IMR-90 (cell line): ENCODE results near the gene SPTLC3. TPM values are rescaled to one million over a fixed set of nuclear protein-coding genes. Genes with fewer than 3 reads are reported as not detected.

Experiments used
- ATAC-seq: fragments of 200-7000 bp; cut with Tn5 transposase; 2 replicates; pipeline ENCODE4 v1.9.1; 2020; ENCODE audit warnings: low read depth, mild to moderate bottlenecking, moderate library complexity
- BruUV-seq: library from RNA; stranded (reverse); fragments of 400-500 nt; replicated peaks from 2 replicates; lab custom pipeline; 2021; lab: Mats Ljungman, UMichigan
- CTCF ChIA-PET: fragments of 300-600 bp; formaldehyde crosslinking; extraction: SDS; loops from one replicate; lab custom pipeline; 2021; ENCODE audit warnings: antibody characterized with exemption; lab: Yijun Ruan, JAX
- POLR2A ChIA-PET: fragments of 300-600 bp; sonication (Branson Sonifier 250); formaldehyde crosslinking; loops from one replicate; lab custom pipeline; 2022; ENCODE audit warnings: antibody characterized with exemption; ENCODE audit not compliant: unreplicated experiment; lab: Charles Lee
- DNase-seq: peaks from one replicate; pipeline ENCODE4 v3.0.0; 2013
- H2AFZ ChIP-seq: replicated peaks from 2 replicates; pipeline ENCODE3; 2013; ENCODE audit warnings: low read length, mild to moderate bottlenecking; ENCODE audit not compliant: poor library complexity
- H2AK5ac ChIP-seq: 2 replicates; pipeline ENCODE4 v1.6.1; 2013; ENCODE audit warnings: low read depth, low read length, inconsistent platforms
- H2AK9ac ChIP-seq: replicated peaks from 2 replicates; pipeline ENCODE3; 2013; ENCODE audit warnings: mild to moderate bottlenecking, low read depth, low read length, moderate library complexity; ENCODE audit not compliant: poor library complexity
- H2BK120ac ChIP-seq: 2 replicates; pipeline ENCODE4 v1.6.1; 2013; ENCODE audit warnings: low read depth, low read length, inconsistent platforms
- H2BK15ac ChIP-seq: 3 replicates; pipeline ENCODE4 v1.6.1; 2013; ENCODE audit warnings: low read depth, low read length, inconsistent platforms
- H2BK20ac ChIP-seq: 2 replicates; pipeline ENCODE4 v1.6.1; 2013; ENCODE audit warnings: low read depth, mild to moderate bottlenecking, inconsistent platforms, low read length, moderate library complexity
- H2BK5ac ChIP-seq: 2 replicates; pipeline ENCODE4 v1.6.1; 2013; ENCODE audit warnings: mild to moderate bottlenecking, low read depth, low read length, inconsistent platforms; ENCODE audit not compliant: poor library complexity, severe bottlenecking
- H3K14ac ChIP-seq: replicated peaks from 2 replicates; pipeline ENCODE4 v1.6.1; 2013; ENCODE audit warnings: low read depth, low read length, inconsistent platforms
- H3K18ac ChIP-seq: 2 replicates; pipeline ENCODE4 v1.6.1; 2013; ENCODE audit warnings: low read depth, low read length, control low read depth
- H3K23ac ChIP-seq: 2 replicates; pipeline ENCODE4 v1.6.1; 2013; ENCODE audit warnings: low read depth, low read length, inconsistent platforms
- H3K27ac ChIP-seq: 2 replicates; pipeline ENCODE4 v1.5.1; 2013; ENCODE audit warnings: mild to moderate bottlenecking, control low read depth, low read length; ENCODE audit not compliant: insufficient read depth
- H3K27me3 ChIP-seq: 2 replicates; pipeline ENCODE4 v1.6.1; 2013; ENCODE audit warnings: low read length; ENCODE audit not compliant: control insufficient read depth, insufficient read depth
- H3K36me3 ChIP-seq: 2 replicates; pipeline ENCODE4 v1.6.1; 2013; ENCODE audit warnings: low read length, mixed read lengths; ENCODE audit not compliant: control insufficient read depth, insufficient read depth
- H3K4ac ChIP-seq: 2 replicates; pipeline ENCODE4 v1.6.1; 2013; ENCODE audit warnings: low read depth, low read length, inconsistent platforms
- H3K4me1 ChIP-seq: 2 replicates; pipeline ENCODE4 v1.6.1; 2013; ENCODE audit warnings: low read length, mixed read lengths; ENCODE audit not compliant: control insufficient read depth, insufficient read depth
- H3K4me2 ChIP-seq: 2 replicates; pipeline ENCODE4 v1.6.1; 2013; ENCODE audit warnings: low read depth, mild to moderate bottlenecking, control low read depth, low read length, moderate library complexity
- H3K4me3 ChIP-seq: 2 replicates; pipeline ENCODE4 v1.5.1; 2013; ENCODE audit warnings: low read depth, mild to moderate bottlenecking, control low read depth, low read length, moderate library complexity; ENCODE audit not compliant: insufficient read depth
- H3K56ac ChIP-seq: 2 replicates; pipeline ENCODE4 v1.6.1; 2013; ENCODE audit warnings: low read length, inconsistent platforms; ENCODE audit not compliant: insufficient read depth; ENCODE audit errors: extremely low read depth
- H3K79me1 ChIP-seq, 2 experiments: 2 replicates each; pipeline ENCODE4 v1.6.1; 2013; ENCODE audit warnings: low read length in 2 of 2, inconsistent platforms in 1 of 2, low read depth in 1 of 2
- H3K9ac ChIP-seq: 2 replicates; pipeline ENCODE4 v1.6.1; 2013; ENCODE audit warnings: low read depth, low read length, control low read depth
- H3K9me1 ChIP-seq: 2 replicates; pipeline ENCODE4 v1.6.1; 2013; ENCODE audit warnings: low read length, inconsistent platforms; ENCODE audit not compliant: insufficient read depth
- H3K9me3 ChIP-seq: 2 replicates; pipeline ENCODE4 v1.6.1; 2013; ENCODE audit warnings: low read length; ENCODE audit not compliant: control insufficient read depth, insufficient read depth
- H4K20me1 ChIP-seq: 2 replicates; pipeline ENCODE4 v1.6.1; 2013; ENCODE audit warnings: low read length, inconsistent platforms; ENCODE audit not compliant: insufficient read depth
- H4K5ac ChIP-seq: 2 replicates; pipeline ENCODE4 v1.6.1; 2013; ENCODE audit warnings: mild to moderate bottlenecking, low read depth, low read length, control low read depth
- H4K8ac ChIP-seq, 2 experiments: 2 replicates each; pipeline ENCODE4 v1.6.1; 2013; ENCODE audit warnings: low read depth in 2 of 2, low read length in 2 of 2, control low read depth in 1 of 2, inconsistent platforms in 1 of 2
- H4K91ac ChIP-seq: 2 replicates; pipeline ENCODE4 v1.6.1; 2013; ENCODE audit warnings: low read depth, low read length, inconsistent platforms; ENCODE audit not compliant: insufficient read depth
- BHLHE40 ChIP-seq: fragments of 150-350 bp; IDR thresholded peaks from 2 replicates; pipeline ENCODE4 v1.6.1; 2016; ENCODE audit warnings: mild to moderate bottlenecking, low read depth, low read length
- CEBPB ChIP-seq: IDR thresholded peaks from 2 replicates; pipeline ENCODE4 v1.6.1; 2012; ENCODE audit warnings: low read depth, low read length, improper control_type of control experiment
- CHD1 ChIP-seq: IDR thresholded peaks from 2 replicates; pipeline ENCODE4 v1.6.1; 2012; ENCODE audit warnings: low read depth, low read length, improper control_type of control experiment
- FOS ChIP-seq: fragments of 150-350 bp; IDR thresholded peaks from 2 replicates; pipeline ENCODE4 v1.6.1; 2016; ENCODE audit warnings: low read depth, low read length
- MAFK ChIP-seq: IDR thresholded peaks from 2 replicates; pipeline ENCODE4 v1.6.1; 2012; ENCODE audit warnings: low read depth, low read length, improper control_type of control experiment
- MAZ ChIP-seq: IDR thresholded peaks from 2 replicates; pipeline ENCODE4 v1.6.1; 2012; ENCODE audit warnings: low read depth, mild to moderate bottlenecking, low read length, improper control_type of control experiment, moderate library complexity, borderline replicate concordance
- MXI1 ChIP-seq: IDR thresholded peaks from 2 replicates; pipeline ENCODE4 v1.6.1; 2012; ENCODE audit warnings: low read depth, mild to moderate bottlenecking, low read length, moderate library complexity, borderline replicate concordance
- NFE2L2 ChIP-seq: fragments of 150-350 bp; IDR thresholded peaks from 2 replicates; pipeline ENCODE4 v1.6.1; 2016; ENCODE audit warnings: low read depth, mild to moderate bottlenecking, low read length
- POLR2A ChIP-seq: IDR thresholded peaks from 2 replicates; pipeline ENCODE4 v1.6.1; 2012; ENCODE audit warnings: mild to moderate bottlenecking, low read depth, low read length
- RAD21 ChIP-seq: IDR thresholded peaks from 2 replicates; pipeline ENCODE4 v1.6.1; 2012; ENCODE audit warnings: low read length, improper control_type of control experiment
- RCOR1 ChIP-seq: IDR thresholded peaks from 2 replicates; pipeline ENCODE4 v1.6.1; 2012; ENCODE audit warnings: mild to moderate bottlenecking, low read length, improper control_type of control experiment; ENCODE audit not compliant: insufficient replicate concordance
- RFX5 ChIP-seq: IDR thresholded peaks from 2 replicates; pipeline ENCODE4 v1.8.0; 2012; ENCODE audit warnings: low read depth, mild to moderate bottlenecking, low read length, moderate library complexity
- SMC3 ChIP-seq: fragments of 150-350 bp; IDR thresholded peaks from 2 replicates; pipeline ENCODE4 v1.6.1; 2016; ENCODE audit warnings: low read depth, mild to moderate bottlenecking, antibody characterized with exemption, low read length, moderate library complexity
- WGBS, 2 experiments: methylation state at CpG; one replicate each; pipeline versions ENCODE4 v1.1.5 to v1.1.7; 2013; ENCODE audit warnings: missing lambda C conversion rate in 2 of 2; ENCODE audit not compliant: insufficient read length in 1 of 2; ENCODE audit errors: extremely low coverage in 2 of 2; 5-methylcytosine and 5-hydroxymethylcytosine counted together
- dilution Hi-C: fragments of 300-500 bp; cut with HindIII; formaldehyde crosslinking; loops from one replicate; pipeline ENCODE4 v1.14.3; 2018; ENCODE audit warnings: low sequenced_read_pairs; ENCODE audit not compliant: unreplicated experiment
- in situ Hi-C: fragments of 300-500 bp; cut with MboI; formaldehyde crosslinking; loops from 3 replicates; pipeline ENCODE4 v1.14.3; 2019; ENCODE audit warnings: low sequenced_read_pairs, inconsistent platforms, mixed read lengths
- intact Hi-C: fragments of 100-400 bp; cut with micrococcal nuclease; formaldehyde crosslinking; loops from 2 replicates; pipeline ENCODE4 v1.10.0; 2022
- polyA plus RNA-seq, 3 experiments: library from polyadenylated mRNA; depleted of rRNA; stranded (reverse); fragments of >200 nt; gene quantifications; 2 replicates each; pipeline ENCODE4 v1.2.3, GENCODE V29; 2012; ENCODE audit warnings: low replicate concordance in 1 of 3
- total RNA-seq: library from RNA; depleted of rRNA; stranded (reverse); fragments of >200 nt; gene quantifications from 2 replicates; pipeline ENCODE4 v1.2.3, GENCODE V29; 2012
- TF ChIP-seq, protein P1 (sequence below): fragments of 150-350 bp; IDR thresholded peaks from 2 replicates; pipeline ENCODE4 v1.6.1; 2016; ENCODE audit warnings: low read depth, mild to moderate bottlenecking, low read length, moderate library complexity, borderline replicate concordance
- TF ChIP-seq, protein P2 (sequence below): fragments of 150-350 bp; IDR thresholded peaks from 2 replicates; pipeline ENCODE4 v1.6.1; 2017; ENCODE audit warnings: mild to moderate bottlenecking, antibody characterized with exemption, low read length, low read depth
- TF ChIP-seq, protein P3 (sequence below): conservative IDR thresholded peaks from 2 replicates; pipeline ENCODE4 v1.5.1; 2012; ENCODE audit warnings: mild to moderate bottlenecking, low read depth, low read length, improper control_type of control experiment

Gene SPTLC3
- total and polyA plus RNA-seq, 2 of the 4 experiments (the other 2 are of a cell fraction) = 0.44 to 1.6 TPM

DNA sequence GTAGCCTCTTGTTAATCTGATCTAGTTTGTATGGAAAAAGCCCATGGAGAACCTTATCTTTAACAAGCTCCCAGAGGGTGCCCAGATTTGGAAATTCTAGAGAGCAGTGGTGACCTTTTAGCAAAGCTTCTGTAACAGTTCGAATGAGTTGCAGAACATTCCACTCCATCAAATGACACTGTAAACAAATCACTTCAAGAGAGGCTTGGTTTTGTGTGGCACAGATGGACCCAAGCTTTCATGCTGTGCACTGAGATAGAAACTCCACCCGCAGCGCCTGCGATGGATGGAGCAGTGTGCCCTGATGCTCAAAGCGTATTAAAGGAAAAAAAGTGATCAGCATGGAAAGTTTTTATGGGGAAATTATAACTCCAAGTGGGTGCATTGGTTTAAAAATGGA is 157.2 kb downstream of the SPTLC3 start:
- Histone ChIP-seq H2AK5ac (no peak overlapping the region), H4K8ac (no peak overlapping the region), H3K14ac (no peak overlapping the region), H2BK120ac (no peak overlapping the region), H3K4me1 (no peaks in the 10 kb centered on the region), H3K27me3 (no peaks in the 10 kb centered on the region), H2BK20ac (no peak overlapping the region), H3K4me2 (no peak overlapping the region), H4K20me1 (no peaks in the 10 kb centered on the region), H3K56ac (no peak overlapping the region), H3K9me1 (no peaks in the 10 kb centered on the region), H3K79me1 (no peaks in the 10 kb centered on the region), H4K91ac (no peak overlapping the region), H3K18ac (no peak overlapping the region), H3K23ac (no peak overlapping the region), H2BK15ac (no peak overlapping the region), H2AFZ (no peak overlapping the region), H2BK5ac (no peak overlapping the region), H3K4me3 (no peak overlapping the region), H3K4ac (no peak overlapping the region), H3K36me3 (no peaks in the 10 kb centered on the region), H3K27ac (no peak overlapping the region), H4K5ac (no peak overlapping the region), H2AK9ac (no peak overlapping the region), H3K9me3 (no peaks in the 10 kb centered on the region), H3K9ac (no peak overlapping the region)
- BruUV-seq = no TSS peak
- no peak for TF ChIP-seq CHD1
- TF ChIP-seq, protein P1, sequence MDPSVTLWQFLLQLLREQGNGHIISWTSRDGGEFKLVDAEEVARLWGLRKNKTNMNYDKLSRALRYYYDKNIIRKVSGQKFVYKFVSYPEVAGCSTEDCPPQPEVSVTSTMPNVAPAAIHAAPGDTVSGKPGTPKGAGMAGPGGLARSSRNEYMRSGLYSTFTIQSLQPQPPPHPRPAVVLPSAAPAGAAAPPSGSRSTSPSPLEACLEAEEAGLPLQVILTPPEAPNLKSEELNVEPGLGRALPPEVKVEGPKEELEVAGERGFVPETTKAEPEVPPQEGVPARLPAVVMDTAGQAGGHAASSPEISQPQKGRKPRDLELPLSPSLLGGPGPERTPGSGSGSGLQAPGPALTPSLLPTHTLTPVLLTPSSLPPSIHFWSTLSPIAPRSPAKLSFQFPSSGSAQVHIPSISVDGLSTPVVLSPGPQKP = no peak
- TF ChIP-seq RFX5 = no peak
- no peak for TF ChIP-seq RAD21
- no peak for TF ChIP-seq RCOR1
- TF ChIP-seq MAZ = no peak
- TF ChIP-seq, protein P2, sequence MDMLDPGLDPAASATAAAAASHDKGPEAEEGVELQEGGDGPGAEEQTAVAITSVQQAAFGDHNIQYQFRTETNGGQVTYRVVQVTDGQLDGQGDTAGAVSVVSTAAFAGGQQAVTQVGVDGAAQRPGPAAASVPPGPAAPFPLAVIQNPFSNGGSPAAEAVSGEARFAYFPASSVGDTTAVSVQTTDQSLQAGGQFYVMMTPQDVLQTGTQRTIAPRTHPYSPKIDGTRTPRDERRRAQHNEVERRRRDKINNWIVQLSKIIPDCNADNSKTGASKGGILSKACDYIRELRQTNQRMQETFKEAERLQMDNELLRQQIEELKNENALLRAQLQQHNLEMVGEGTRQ = no peak
- no peak for TF ChIP-seq NFE2L2
- TF ChIP-seq CEBPB = no peak
- TF ChIP-seq BHLHE40 = no peak
- no peak for TF ChIP-seq POLR2A
- TF ChIP-seq, protein P3, sequence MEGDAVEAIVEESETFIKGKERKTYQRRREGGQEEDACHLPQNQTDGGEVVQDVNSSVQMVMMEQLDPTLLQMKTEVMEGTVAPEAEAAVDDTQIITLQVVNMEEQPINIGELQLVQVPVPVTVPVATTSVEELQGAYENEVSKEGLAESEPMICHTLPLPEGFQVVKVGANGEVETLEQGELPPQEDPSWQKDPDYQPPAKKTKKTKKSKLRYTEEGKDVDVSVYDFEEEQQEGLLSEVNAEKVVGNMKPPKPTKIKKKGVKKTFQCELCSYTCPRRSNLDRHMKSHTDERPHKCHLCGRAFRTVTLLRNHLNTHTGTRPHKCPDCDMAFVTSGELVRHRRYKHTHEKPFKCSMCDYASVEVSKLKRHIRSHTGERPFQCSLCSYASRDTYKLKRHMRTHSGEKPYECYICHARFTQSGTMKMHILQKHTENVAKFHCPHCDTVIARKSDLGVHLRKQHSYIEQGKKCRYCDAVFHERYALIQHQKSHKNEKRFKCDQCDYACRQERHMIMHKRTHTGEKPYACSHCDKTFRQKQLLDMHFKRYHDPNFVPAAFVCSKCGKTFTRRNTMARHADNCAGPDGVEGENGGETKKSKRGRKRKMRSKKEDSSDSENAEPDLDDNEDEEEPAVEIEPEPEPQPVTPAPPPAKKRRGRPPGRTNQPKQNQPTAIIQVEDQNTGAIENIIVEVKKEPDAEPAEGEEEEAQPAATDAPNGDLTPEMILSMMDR = no peak
- TF ChIP-seq SMC3 = no peak
- TF ChIP-seq MAFK = no peak
- no peak for TF ChIP-seq FOS
- no peak for TF ChIP-seq MXI1
- ChIA-PET CTCF (no interaction called here), POLR2A (no interaction called here)
- in situ Hi-C loops = no loop called here
- intact Hi-C loops = no loop called here
- DNase-seq = no peak
- no peak for ATAC-seq
- WGBS, 2 experiments = no CpG with 5 or more reads among the region's 5 CpGs
- dilution Hi-C loops = no loop called here
